GM19193 (cell line): ENCODE measurements around the gene ATG12.

Experiments used
- POLR2A ChIP-seq: IDR thresholded peaks from 4 replicates; pipeline ENCODE4 v1.6.1; 2011; ENCODE audit not compliant: insufficient read depth, insufficient read length; ENCODE audit errors: extremely low read depth

The ATG12 gene

DNA sequence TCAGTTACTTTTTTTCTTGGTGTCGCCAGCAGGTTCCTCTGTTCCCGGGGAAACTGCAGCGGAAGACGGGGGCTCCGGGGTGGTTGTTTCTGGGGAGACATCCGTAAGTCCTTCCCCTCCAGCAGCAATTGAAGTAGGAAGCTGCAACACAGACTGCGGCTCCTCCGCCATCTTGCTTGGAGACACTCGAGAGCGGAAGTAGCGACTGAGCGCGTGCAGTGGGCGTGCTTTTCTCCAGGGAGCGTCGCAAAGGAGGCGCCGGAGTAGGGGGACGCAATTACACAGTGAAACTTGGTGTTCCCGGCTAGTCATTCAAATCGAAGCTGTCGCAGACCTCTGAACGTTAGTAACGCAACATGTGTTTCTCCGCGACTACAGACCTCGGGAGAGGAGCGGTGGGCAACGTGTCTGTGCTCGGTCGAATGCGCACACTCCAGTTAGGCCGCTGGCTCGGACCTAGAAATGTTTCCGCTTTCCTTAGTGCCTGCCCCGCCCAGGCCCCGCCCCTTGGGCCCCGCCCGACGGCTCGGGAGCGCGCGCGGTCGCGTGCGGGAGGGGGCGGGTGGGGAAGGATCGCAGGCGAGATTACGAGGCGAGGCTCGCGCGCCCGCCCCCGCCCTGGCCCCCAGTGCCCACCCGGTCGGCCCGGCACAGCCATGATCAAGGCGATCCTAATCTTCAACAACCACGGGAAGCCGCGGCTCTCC, at the start of gene ATG12, which contains the start of gene AP3S1:
Gene ATG12, minus strand, starts transcription at position 184 of the 707 bp plus-strand sequence. Its CDS starts 13 bp downstream, at position 171.
Gene AP3S1, plus strand, starts transcription at position 554 of the 707 bp plus-strand sequence. Its CDS starts 103 bp downstream, at position 657.
- TF ChIP-seq POLR2A, result peak; percentile 96

DNA sequence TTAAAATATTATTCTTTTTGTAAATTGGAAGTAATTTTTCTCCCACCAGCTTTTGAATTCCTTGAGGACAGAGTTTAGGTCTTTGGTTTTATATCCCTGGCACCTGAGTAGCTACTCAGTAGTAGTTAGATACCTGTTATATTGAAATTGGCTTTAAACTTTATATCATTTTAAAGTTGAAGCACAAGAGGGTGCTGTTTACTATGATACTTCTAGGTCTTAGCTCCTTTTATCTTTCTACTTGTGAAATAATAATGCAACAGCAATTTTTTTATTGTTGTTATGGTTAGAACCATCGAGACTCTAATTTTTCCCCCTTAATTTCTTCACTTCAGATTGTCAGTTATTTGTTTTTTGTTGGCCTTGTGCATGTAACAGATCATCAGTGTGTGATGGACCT, 46.7 kb upstream of the ATG12 start:
- no peak for TF ChIP-seq POLR2A

DNA sequence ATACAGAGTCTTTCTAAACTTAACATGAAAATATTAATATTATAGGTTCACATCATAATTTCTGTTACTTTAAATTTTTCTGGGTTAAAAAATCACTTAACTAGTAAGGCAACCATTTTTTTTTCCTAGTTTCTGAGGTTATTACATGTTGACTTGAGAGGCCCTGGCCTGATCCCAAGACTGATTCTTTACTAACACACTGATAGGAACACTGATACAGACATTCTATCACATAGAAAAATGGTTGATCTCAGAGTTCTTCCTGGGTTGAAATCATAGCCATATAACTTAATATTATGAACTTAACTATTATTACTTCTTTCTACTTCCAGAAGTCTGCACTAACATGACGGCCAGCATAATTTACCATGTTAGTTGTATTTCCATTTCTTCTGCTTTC, 43.3 kb upstream of the ATG12 start:
- no peak for TF ChIP-seq POLR2A

DNA sequence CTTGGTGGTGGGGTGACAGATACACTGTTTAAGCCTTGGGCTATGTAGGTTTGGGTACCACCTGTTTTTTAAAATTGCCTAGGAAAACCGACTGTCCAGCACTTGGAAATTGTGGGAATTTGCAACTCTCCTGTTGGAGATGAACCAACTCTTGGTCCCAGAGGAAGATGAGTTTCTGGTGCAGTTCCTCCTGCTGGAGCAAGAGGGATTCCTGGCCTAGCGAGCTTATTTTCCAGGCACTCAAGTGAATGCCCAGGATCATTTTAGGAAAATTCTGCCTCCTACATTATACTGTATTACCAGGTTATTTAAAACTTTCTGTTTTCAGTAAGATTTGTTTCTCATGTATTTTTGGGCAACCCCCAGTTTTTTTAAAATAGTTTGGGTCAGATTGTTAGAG, 34.1 kb upstream of the ATG12 start:
- TF ChIP-seq POLR2A, result no peak

DNA sequence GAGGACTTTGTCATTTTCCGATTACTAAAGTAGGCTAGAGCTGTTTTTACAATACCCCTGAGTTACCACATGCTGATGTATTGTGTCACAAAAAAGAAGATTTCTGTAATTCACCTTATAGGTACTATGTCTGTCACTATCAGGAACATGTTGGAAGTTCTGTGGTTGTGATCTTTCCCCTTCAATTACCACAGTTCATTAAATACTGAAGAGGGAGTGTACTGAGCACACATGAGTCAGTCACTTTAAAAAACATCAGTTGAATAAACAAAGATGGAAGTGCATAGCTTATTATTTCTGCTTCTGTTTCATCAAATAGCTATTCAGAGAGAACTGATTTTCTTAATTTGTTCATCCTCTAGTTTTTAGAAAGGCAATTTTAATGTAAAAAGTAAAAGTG, 32.0 kb upstream of the ATG12 start:
- no peak for TF ChIP-seq POLR2A

DNA sequence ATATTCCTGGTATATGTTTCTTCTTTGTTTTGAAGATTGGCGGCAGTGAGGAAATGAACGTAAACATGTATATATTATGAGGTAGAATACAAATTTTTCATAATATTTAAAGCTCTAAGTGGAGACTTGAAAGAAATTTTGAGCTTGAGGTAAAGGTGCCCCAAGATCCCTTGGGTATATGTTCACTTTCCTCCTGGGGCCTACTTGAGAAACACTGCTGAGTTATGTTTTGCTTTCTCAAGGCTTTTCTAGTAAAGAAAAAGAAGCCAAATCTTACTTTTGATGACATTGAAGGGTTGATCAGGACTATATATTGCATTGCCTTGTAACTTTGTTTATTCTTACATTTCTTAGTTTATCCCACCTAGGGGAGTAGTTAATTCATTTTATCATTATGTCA, 31.1 kb upstream of the ATG12 start:
- TF ChIP-seq POLR2A, result no peak

DNA sequence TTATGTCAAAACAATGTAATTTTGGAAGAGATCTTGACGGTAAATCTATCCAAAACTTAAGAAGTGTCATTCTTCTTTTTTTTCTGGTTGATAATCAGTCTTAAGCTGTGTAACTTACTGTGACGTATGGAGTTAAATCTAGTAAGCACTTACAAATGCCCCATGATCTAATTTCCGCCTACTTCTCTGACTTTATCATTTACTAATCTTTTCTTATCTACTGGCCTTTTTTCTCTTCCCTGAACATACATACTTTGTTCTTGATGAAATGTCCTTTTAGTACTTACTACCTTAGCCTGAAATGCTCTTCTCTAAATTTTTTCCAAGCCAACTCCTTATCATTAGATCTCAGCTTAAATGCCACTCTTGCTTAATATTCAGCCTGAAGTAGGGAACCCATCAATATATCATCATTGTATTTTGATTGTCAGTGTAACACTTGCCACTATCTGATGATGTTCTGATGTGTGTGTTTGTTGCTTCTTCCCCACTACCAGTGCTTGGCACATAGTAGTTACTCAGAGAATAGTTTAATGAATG, 28.0 kb upstream of the ATG12 start:
- TF ChIP-seq POLR2A, result no peak

DNA sequence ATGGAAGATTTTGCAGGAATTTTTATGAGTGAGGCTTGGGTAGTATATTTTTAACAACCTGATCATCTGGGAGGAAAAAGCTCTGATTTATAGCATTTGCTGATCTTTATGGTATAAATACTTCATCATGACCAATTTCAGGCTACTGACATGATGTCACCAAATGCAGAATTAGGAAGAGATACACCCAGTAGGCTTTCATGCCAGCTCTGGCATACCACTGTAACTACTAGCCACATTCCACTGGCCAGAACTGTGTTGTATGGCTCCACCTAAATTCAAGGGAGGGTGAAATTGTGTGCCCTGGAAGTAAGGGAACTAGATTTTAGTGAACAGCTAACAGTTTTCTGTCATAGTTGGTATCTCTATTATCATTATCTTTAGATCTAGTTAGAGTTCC, 18.0 kb upstream of the ATG12 start:
- TF ChIP-seq POLR2A, result no peak

DNA sequence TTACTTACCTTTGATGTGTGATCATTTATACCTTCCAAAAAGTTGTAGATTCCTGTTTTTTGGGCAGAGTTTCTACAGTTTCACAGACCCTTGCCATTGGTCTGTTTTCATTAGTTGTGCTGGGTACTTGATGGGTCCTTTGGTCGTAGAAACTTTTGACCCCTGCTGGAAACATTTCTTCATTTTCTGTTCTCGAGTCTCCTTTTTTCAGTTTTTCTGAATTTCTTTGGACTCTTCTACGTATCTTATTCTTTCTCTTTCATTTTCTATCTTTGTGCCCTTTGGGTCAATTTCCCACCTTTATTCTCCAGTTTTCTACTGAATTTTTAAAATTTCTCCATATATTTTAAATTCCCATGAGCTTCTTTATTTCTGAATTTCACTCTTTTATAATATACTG, 17.0 kb upstream of the ATG12 start:
- no peak for TF ChIP-seq POLR2A

DNA sequence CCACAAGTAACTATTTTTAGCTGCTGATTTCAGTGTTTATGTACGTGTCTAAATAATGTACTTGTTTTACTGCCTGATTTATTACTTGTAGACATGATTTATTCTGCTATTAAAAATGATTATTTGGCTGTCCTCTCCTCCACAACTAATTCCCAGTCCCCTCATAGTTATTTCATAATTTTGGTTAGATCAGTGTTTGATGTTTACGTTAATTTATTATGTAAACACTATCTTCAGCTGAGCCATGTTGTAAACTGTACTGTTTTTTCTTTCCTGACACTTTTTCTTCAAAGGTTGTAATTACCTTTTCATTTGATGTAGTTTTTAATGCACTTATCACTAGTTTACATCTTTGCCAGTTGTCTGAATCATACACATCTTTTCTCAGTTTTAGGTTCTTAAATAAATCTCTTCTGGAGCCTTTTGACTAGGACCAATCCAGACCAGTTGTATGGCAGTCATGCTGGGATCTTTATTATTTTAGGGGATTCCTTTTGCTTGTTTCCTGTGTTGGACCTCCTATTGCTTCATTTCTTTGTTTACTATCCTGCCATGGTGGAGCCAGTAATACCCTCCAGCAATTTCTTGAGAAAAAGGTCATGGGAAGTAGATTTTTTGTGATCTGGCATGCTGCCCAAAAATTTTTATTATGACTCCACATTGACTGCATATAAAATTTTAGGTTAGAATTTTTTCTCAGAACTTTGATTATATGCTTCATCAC, 16.4 kb upstream of the ATG12 start:
- TF ChIP-seq POLR2A, result no peak

DNA sequence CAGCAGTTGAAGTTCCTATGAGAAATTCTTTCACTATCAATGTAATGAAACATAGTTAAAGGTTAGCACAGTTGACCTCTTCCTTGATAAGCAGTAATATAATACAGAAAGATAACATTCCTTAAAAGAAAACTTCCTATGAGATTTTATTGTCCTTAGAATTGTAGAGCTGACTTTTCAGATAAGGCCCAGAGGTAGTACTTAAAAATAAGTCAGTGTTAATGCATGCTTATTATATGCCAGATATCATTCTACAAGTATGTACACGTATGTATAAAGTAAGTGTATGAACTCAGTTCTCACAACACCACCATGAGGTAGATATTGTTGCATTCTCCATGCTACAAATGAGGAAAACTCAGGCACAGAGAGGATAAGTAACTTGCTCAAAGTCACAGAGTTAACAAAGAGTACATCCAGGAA, 15.7 kb upstream of the ATG12 start:
- no peak for TF ChIP-seq POLR2A

DNA sequence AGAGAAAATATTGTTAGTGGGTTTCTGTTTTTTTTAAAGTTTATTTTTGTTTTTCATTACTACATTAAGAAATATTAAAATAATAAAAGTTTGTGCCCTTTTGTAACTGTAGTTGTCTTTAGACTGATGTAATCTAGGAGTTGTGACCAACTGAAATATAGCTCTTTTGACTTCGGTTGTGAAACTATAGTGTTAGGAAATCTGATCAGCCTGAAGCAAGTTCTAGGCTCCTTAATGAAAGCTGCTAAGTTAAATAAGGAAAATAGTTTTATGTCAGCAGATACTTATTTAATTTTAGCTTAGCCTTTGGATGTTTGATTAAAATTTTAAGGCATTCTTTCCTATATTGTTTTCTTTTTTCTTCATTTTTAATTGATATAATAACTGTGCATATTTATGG, 14.6 kb upstream of the ATG12 start:
- no peak for TF ChIP-seq POLR2A

DNA sequence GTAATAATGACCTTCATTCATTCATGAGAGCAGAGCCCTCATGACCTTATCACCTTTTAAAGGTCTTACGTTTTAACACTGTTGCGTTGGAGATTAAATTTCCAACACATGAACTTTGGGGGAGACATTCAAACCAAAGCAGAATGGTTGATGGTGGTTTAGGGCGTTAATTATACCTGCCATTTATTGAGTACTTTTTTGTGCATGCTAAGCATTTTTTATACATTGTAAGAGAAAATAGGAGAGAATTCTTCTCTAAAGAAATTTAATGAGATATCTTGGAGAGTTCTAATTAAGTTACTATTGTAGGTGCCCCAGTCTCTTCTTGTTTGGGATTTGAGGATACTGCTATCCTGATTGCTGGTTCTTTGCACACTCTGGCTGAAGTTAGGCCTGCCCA, 12.8 kb upstream of the ATG12 start:
- no peak for TF ChIP-seq POLR2A

DNA sequence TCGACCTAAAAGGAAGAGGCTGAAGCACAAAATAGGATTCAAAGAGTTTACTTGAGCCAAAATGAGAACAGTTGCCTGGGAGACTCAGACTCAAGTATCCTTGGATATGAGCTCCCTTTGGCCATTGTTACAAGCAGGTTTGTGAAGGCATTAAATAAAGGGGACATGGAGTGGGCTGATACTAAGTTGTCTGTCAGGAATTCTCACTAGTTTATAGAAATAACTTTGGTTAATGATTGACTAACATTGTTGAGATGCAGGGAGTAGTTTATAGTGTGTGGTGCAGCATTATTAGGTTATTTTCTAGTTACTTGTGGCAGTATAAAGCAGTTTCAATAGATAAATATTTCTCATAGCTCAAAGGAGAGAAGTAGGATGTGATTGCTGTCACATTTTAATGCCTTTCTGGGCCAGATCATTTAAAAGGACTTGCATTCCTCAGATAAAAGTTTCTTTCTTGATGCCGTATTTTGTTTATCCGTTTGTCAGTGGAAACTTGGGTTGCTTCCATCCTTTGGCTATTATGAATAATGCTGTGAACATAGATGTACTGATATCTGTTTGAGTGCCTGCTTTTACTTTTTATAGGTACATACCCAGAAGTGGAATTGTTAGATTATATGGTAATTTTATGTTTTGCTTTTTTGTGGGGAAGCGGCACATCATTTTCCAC, 9.5 kb upstream of the ATG12 start:
- TF ChIP-seq POLR2A, result no peak

DNA sequence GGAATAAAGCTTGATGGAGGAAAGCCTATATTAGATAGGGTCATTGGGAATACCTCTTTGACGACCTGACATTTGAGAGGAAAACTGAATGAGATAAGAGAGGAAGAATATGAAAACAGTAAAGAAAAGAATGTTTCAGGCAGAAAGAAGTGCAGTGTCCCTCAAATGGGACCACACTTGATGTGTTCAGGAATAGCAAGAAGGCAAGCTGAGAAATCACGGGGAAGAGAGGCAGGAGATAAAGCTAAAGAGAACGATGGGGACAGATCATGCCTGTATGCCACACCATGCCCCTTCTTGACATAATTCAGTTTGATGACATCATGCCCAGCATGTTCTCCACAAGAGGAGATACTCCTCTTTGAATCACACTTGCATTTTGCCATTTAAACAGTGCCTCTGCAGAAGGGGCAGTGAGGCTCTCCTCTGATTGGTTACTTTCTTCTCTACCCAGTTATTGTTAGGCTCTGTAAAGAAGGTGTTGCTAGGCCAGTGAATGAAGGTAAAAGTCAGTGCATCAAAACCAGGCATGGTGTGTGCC, 8.0 kb upstream of the ATG12 start:
- TF ChIP-seq POLR2A, result no peak
